Measurements from ENCODE around the gene FGF14. TPM values are rescaled to one million over a fixed set of nuclear protein-coding genes. Genes with fewer than 3 reads are reported as not detected.

FGF14 gene
- total RNA-seq, 4 donors from 2014 or later = 0.04 to 1.4 (median 0.38) TPM

DNA sequence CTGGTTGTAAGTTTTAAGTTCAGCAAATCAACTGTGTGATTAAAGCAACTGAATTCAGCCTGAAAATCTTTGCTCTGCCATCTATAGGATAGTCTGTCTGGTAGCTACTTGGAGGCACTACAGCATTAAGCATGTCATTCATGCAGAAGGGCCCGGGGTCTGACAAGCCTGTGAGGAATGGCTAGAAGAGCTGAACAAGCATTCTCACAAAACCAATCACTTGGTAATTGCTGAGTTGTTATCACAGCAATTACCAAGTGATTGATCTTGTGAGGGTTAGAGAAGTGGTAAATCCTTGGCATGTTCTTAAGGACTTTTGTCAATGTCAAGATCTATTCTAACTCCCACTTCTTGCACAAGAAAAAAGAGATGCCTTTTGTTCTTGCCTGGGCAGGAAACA lies 356.1 kb downstream of the FGF14 start:
- H3K27ac ChIP-seq = no peak overlapping the region
- no peak for DNase-seq
- no peaks in the 10 kb centered on the region for H3K4me1 ChIP-seq
- no peaks in the 10 kb centered on the region for H3K9me3 ChIP-seq
- TF ChIP-seq CTCF (IDR thresholded peaks at IDR 0.05) = no peak
- TF ChIP-seq POLR2A (IDR thresholded peaks at IDR 0.05) = no peak
- no peaks in the 10 kb centered on the region for H3K27me3 ChIP-seq
- WGBS, 2 donors = 0 to 5% methylated on average over 1 of the region's 1 CpG
- no peak overlapping the region for H3K4me3 ChIP-seq (replicated peaks in 1 of 3)
- intact Hi-C loops (cut with DNase I) = no loop called here
- no peaks in the 10 kb centered on the region for H3K36me3 ChIP-seq

GRCh38 chr13:102042746-102043145 lies 359.1 kb downstream of the FGF14 start:
- no peaks in the 10 kb centered on the region for H3K36me3 ChIP-seq
- no peaks in the 10 kb centered on the region for H3K9me3 ChIP-seq
- intact Hi-C loops (cut with DNase I) = no loop called here
- H3K27ac ChIP-seq = no peak overlapping the region
- TF ChIP-seq POLR2A (IDR thresholded peaks at IDR 0.05) (no peak), CTCF (IDR thresholded peaks at IDR 0.05) (no peak)
- no peak overlapping the region for H3K4me3 ChIP-seq (replicated peaks in 1 of 3)
- no peaks in the 10 kb centered on the region for H3K4me1 ChIP-seq
- H3K27me3 ChIP-seq = no peaks in the 10 kb centered on the region
- 74% methylated on average over 4 of the region's 4 CpGs for WGBS, 2 donors
- no peak for DNase-seq

- no peak overlapping the region for H3K27ac ChIP-seq
- H3K36me3 ChIP-seq = no peaks in the 10 kb centered on the region
- no peak overlapping the region for H3K4me3 ChIP-seq (replicated peaks in 1 of 3)
- no peaks in the 10 kb centered on the region for H3K27me3 ChIP-seq
- H3K9me3 ChIP-seq = no peaks in the 10 kb centered on the region
- intact Hi-C loops (cut with DNase I) = no loop called here
- no peak for DNase-seq
- H3K4me1 ChIP-seq = no peaks in the 10 kb centered on the region
- TF ChIP-seq CTCF (IDR thresholded peaks at IDR 0.05) (no peak), POLR2A (IDR thresholded peaks at IDR 0.05) (no peak)
Observed at GRCh38 chr13:102041544-102041943, 360.3 kb downstream of the FGF14 start.

- H3K9me3 ChIP-seq = no peaks in the 10 kb centered on the region
- no peaks in the 10 kb centered on the region for H3K36me3 ChIP-seq
- 66 to 73% methylated on average over 2 of the region's 2 CpGs for WGBS, 2 donors
- H3K27me3 ChIP-seq = no peaks in the 10 kb centered on the region
- no peak for DNase-seq
- intact Hi-C loops (cut with DNase I) = no loop called here
- peaks cover 0 to 5% of the 10 kb centered on the region in 2 donors for H3K4me1 ChIP-seq
- no peak overlapping the region for H3K27ac ChIP-seq
- TF ChIP-seq POLR2A (IDR thresholded peaks at IDR 0.05) (no peak), CTCF (IDR thresholded peaks at IDR 0.05) (no peak)
- H3K4me3 ChIP-seq (replicated peaks in 1 of 3) = no peak overlapping the region
Observed at GRCh38 chr13:102040812-102041211, 361.0 kb downstream of the FGF14 start.

DNA sequence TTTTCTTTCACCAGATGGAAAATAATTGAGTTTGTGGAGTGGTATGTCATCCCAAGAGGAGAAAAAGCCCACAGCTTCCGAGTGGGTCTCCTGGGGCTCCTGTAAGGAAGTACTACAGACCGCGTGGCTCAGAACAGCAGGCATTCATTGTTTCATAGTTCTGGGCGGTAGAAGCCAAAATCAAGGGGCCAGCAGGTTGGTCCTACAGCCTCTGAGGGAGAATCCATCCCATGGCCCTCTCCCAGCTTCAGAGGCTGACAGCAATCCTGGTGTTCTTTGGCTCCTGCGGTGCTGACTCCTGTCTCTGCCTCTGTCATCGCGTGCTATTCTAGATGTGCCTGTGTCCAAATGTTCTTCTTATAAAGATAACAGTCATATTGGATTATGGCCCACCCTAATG lies 362.6 kb downstream of the FGF14 start:
- intact Hi-C loops (cut with DNase I) = no loop called here
- H3K27ac ChIP-seq = no peak overlapping the region
- 77 to 80% methylated on average over 7 of the region's 7 CpGs for WGBS, 2 donors
- TF ChIP-seq POLR2A (IDR thresholded peaks at IDR 0.05) = no peak
- no peak for TF ChIP-seq CTCF (IDR thresholded peaks at IDR 0.05)
- peaks cover 0 to 13% of the 10 kb centered on the region in 2 donors for H3K4me1 ChIP-seq
- no peaks in the 10 kb centered on the region for H3K9me3 ChIP-seq
- H3K27me3 ChIP-seq = no peaks in the 10 kb centered on the region
- no peak for DNase-seq
- no peaks in the 10 kb centered on the region for H3K36me3 ChIP-seq
- H3K4me3 ChIP-seq (replicated peaks in 1 of 3) = no peak overlapping the region
